ENCODE results near the gene ST3GAL4.
A peak's percentile ranks its signal among the peaks of the same experiment; 100 is the strongest.
"Not testable (repeated sequence)": the region's sequence is repeated elsewhere in the genome, so short reads cannot be mapped to it uniquely, and the experiment has no call there.

Gene ST3GAL4

DNA sequence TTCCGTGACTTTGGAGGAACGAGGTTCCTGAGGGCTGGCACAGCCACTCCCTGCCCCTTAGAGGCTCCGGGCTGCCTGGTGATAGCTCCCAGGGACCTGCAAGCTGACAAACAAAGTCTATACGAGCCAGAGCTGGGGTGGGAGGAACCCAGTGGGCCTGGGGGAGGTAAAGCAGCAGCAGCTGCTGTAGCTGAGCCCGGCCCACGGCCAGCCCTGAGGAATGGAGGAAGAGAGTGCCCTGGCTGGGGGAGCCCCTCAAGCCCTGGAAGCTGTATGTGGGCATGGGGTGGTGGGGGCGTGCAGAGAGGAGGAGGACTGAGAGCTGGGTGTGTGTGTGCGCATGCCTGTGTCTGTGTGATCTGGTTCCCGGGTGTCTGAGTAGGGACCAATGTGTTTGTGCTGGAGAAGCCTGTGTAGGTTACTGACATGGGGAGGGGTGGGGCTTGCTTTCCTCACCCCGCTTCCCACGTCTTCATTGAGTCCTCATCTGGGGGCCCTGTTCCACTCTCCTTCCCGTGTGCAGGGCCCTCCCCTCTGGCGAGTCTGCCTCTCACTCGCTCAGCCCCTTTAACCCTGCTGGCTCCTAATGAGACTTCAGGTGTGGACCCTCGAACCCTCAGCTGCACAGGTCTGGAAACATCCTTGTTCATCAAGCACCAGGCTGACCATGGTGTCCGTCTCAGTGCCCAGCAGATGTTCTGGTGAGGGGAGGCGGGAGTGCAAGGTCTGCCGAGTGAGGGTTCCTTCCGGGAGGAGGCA, 10.8 kb downstream of the ST3GAL4 start:
- CTCF ChIA-PET: interaction anchor here (0.5 kb wide), 1 partner anchor 905 kb away, joined by 3 read pairs; no protein-coding TSS in a partner anchor
- no peak overlapping the region for H3K4me3 ChIP-seq (ENCODE audit: low read depth, low read length)
- H3K4me1 ChIP-seq (ENCODE audit: control insufficient read depth, insufficient read depth, low read length): no peaks in the 10 kb centered on the region
- no peaks in the 10 kb centered on the region for H3K9me3 ChIP-seq (ENCODE audit: control insufficient read depth, insufficient read depth, low read depth, low read length)
- POLR2A ChIA-PET: no interaction called here
- H3K27ac ChIP-seq (ENCODE audit: extremely low read depth, low read depth, low read length): no peak overlapping the region
- TF ChIP-seq ZFHX2 (tag by site-specific recombination; conservative IDR thresholded peaks at IDR 0.05) (peak; percentile 90), ZNF221 (tag by site-specific recombination; IDR thresholded peaks at IDR 0.05; ENCODE audit: borderline replicate concordance) (no peak), EGR2 (tag by site-specific recombination; IDR thresholded peaks at IDR 0.05; ENCODE audit: low read depth) (peak; percentile 87), ZNF664 (tag by site-specific recombination; IDR thresholded peaks at IDR 0.05) (no peak), ZNF747 (tag by site-specific recombination; IDR thresholded peaks at IDR 0.05) (no peak), ZNF629 (tag by site-specific recombination; IDR thresholded peaks at IDR 0.05) (no peak)
- TF ChIP-seq, protein P1, sequence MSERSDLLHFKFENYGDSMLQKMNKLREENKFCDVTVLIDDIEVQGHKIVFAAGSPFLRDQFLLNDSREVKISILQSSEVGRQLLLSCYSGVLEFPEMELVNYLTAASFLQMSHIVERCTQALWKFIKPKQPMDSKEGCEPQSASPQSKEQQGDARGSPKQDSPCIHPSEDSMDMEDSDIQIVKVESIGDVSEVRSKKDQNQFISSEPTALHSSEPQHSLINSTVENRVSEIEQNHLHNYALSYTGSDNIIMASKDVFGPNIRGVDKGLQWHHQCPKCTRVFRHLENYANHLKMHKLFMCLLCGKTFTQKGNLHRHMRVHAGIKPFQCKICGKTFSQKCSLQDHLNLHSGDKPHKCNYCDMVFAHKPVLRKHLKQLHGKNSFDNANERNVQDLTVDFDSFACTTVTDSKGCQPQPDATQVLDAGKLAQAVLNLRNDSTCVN (tag by site-specific recombination; optimal IDR thresholded peaks at IDR 0.05): no peak
- TF ChIP-seq, protein P2, sequence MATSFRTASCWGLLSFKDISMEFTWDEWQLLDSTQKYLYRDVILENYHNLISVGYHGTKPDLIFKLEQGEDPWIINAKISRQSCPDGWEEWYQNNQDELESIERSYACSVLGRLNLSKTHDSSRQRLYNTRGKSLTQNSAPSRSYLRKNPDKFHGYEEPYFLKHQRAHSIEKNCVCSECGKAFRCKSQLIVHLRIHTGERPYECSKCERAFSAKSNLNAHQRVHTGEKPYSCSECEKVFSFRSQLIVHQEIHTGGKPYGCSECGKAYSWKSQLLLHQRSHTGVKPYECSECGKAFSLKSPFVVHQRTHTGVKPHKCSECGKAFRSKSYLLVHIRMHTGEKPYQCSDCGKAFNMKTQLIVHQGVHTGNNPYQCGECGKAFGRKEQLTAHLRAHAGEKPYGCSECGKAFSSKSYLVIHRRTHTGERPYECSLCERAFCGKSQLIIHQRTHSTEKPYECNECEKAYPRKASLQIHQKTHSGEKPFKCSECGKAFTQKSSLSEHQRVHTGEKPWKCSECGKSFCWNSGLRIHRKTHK (tag by site-specific recombination; IDR thresholded peaks at IDR 0.05): no peak
- TF ChIP-seq, protein P3, sequence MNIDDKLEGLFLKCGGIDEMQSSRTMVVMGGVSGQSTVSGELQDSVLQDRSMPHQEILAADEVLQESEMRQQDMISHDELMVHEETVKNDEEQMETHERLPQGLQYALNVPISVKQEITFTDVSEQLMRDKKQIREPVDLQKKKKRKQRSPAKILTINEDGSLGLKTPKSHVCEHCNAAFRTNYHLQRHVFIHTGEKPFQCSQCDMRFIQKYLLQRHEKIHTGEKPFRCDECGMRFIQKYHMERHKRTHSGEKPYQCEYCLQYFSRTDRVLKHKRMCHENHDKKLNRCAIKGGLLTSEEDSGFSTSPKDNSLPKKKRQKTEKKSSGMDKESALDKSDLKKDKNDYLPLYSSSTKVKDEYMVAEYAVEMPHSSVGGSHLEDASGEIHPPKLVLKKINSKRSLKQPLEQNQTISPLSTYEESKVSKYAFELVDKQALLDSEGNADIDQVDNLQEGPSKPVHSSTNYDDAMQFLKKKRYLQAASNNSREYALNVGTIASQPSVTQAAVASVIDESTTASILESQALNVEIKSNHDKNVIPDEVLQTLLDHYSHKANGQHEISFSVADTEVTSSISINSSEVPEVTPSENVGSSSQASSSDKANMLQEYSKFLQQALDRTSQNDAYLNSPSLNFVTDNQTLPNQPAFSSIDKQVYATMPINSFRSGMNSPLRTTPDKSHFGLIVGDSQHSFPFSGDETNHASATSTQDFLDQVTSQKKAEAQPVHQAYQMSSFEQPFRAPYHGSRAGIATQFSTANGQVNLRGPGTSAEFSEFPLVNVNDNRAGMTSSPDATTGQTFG (tag by site-specific recombination; IDR thresholded peaks at IDR 0.05; ENCODE audit: borderline replicate concordance): no peak
- TF ChIP-seq, protein P4, sequence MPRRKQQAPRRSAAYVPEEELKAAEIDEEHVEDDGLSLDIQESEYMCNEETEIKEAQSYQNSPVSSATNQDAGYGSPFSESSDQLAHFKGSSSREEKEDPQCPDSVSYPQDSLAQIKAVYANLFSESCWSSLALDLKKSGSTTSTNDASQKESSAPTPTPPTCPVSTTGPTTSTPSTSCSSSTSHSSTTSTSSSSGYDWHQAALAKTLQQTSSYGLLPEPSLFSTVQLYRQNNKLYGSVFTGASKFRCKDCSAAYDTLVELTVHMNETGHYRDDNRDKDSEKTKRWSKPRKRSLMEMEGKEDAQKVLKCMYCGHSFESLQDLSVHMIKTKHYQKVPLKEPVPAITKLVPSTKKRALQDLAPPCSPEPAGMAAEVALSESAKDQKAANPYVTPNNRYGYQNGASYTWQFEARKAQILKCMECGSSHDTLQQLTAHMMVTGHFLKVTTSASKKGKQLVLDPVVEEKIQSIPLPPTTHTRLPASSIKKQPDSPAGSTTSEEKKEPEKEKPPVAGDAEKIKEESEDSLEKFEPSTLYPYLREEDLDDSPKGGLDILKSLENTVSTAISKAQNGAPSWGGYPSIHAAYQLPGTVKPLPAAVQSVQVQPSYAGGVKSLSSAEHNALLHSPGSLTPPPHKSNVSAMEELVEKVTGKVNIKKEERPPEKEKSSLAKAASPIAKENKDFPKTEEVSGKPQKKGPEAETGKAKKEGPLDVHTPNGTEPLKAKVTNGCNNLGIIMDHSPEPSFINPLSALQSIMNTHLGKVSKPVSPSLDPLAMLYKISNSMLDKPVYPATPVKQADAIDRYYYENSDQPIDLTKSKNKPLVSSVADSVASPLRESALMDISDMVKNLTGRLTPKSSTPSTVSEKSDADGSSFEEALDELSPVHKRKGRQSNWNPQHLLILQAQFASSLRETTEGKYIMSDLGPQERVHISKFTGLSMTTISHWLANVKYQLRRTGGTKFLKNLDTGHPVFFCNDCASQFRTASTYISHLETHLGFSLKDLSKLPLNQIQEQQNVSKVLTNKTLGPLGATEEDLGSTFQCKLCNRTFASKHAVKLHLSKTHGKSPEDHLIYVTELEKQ (tag by site-specific recombination; IDR thresholded peaks at IDR 0.05; ENCODE audit: borderline replicate concordance): no peak
- no peaks in the 10 kb centered on the region for H3K36me3 ChIP-seq (ENCODE audit: control insufficient read depth in 2 of 2, insufficient read depth in 1 of 2, low read length in 2 of 2)

DNA sequence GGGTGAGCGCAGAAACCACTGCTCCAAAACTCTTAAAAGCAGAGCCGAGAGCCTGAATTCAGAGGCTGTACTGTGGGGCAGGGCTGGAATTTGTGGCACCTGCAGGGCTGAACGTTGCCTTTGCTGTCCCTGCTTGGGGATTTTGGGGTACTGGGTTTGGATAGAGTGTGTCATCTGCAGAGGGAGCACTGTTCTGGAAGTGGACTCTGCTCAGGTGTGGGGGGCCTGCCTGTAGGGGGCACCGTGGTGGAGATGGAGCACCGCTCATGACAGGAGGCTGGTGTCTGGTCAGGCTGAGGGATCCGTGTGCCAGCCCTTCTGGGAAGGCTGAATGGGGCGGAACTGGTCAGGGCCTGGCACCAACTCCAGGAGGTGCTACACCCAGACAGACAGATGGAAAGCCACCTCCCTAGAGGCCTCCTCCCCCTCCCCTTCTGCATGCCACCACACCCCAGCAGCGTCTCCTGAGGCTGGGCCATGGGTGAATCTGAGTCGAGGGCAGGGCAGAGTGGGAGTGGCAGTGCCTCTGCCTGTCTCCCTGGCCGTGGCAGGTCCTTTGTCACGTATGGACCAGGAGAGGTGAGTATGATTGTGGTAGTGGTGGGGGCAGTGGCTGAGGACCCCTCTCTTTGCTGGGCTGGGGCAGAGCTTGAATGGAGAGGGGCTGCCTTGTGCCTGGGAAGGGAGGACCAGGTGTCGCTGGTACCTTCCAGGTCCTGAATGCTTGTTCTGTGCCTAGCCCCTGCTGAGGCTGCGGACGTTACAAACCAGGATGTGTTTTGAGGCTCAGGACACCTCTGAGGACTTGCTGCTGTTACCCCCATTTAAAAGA, 11.6 kb downstream of the ST3GAL4 start:
- H3K9me3 ChIP-seq (ENCODE audit: control insufficient read depth, insufficient read depth, low read depth, low read length); H3K4me3 ChIP-seq (ENCODE audit: low read depth, low read length); H3K4me1 ChIP-seq (ENCODE audit: control insufficient read depth, insufficient read depth, low read length); CTCF ChIA-PET; H3K27ac ChIP-seq (ENCODE audit: extremely low read depth, low read depth, low read length); H3K36me3 ChIP-seq (ENCODE audit: control insufficient read depth in 2 of 2, insufficient read depth in 1 of 2, low read length in 2 of 2); POLR2A ChIA-PET: not testable (repeated sequence)
- TF ChIP-seq ZNF2 (tag by site-specific recombination; IDR thresholded peaks at IDR 0.05) (0 out of 2 replicates have a peak, but pooled peaks have one; percentile 30), ZNF600 (tag by site-specific recombination; IDR thresholded peaks at IDR 0.05) (0 out of 2 replicates have a peak, but pooled peaks have one; percentile 22)
- TF ChIP-seq, protein P5, sequence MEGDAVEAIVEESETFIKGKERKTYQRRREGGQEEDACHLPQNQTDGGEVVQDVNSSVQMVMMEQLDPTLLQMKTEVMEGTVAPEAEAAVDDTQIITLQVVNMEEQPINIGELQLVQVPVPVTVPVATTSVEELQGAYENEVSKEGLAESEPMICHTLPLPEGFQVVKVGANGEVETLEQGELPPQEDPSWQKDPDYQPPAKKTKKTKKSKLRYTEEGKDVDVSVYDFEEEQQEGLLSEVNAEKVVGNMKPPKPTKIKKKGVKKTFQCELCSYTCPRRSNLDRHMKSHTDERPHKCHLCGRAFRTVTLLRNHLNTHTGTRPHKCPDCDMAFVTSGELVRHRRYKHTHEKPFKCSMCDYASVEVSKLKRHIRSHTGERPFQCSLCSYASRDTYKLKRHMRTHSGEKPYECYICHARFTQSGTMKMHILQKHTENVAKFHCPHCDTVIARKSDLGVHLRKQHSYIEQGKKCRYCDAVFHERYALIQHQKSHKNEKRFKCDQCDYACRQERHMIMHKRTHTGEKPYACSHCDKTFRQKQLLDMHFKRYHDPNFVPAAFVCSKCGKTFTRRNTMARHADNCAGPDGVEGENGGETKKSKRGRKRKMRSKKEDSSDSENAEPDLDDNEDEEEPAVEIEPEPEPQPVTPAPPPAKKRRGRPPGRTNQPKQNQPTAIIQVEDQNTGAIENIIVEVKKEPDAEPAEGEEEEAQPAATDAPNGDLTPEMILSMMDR (tag by site-specific recombination; IDR thresholded peaks at IDR 0.05): 0 out of 2 replicates have a peak, but pooled peaks have one; percentile 17

DNA sequence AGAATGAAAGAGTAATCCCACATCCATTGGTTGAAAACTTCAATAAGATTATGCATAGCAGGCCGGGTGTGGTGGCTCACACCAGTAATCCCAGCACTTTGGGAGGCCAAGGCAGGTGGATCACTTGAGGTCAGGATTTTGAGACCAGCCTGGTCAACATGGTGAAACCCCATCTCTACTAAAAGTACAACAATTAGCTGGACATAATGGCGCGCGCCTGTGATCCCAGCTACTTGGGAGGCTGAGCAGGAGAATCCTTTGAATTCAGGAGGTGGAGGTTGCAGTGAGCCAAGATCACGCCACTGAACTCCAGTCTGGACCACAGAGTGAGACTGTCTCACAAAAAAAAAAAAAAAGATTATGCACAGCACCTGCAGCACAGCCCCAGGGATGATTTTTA, 12.3 kb downstream of the ST3GAL4 start:
- H3K4me3 ChIP-seq (ENCODE audit: low read depth, low read length); POLR2A ChIA-PET; H3K9me3 ChIP-seq (ENCODE audit: control insufficient read depth, insufficient read depth, low read depth, low read length); H3K27ac ChIP-seq (ENCODE audit: extremely low read depth, low read depth, low read length); H3K4me1 ChIP-seq (ENCODE audit: control insufficient read depth, insufficient read depth, low read length); H3K36me3 ChIP-seq (ENCODE audit: control insufficient read depth in 2 of 2, insufficient read depth in 1 of 2, low read length in 2 of 2); CTCF ChIA-PET: not testable (repeated sequence)
